Measurements from ENCODE around the gene PPFIBP1. TPM values are rescaled to one million over a fixed set of nuclear protein-coding genes. Genes with fewer than 3 reads are reported as not detected.
A peak's percentile ranks its signal among the peaks of the same experiment; 100 is the strongest.

The PPFIBP1 gene
- polyA plus RNA-seq, 6 donors from 2014 or later: 8.2 to 19.0 (median 14.4) TPM

DNA sequence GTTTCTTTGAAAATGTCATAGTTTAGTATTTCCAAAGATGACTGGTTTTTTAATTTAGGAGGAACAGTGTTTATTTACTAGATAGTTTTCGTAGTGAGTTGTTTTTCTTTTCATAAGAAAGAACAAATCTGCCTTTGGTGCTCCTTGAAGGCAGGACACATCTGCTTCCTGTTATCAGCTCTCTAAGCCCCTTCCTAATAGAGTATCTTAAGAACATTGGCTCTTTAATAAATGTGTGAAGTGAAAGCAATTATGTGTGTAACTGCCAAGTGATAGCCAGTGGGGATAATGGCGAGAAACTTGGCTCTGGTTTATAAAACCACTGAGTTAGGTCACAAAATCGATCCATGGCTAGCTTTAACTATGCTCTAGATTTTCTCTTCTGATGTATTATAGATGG, 23.5 kb upstream of the PPFIBP1 start:
- ATAC-seq (ENCODE audit: low read depth in 2 of 2) (no peak), DNase-seq (no peak)
- Mint-ChIP-seq H3K36me3 (no peaks in the 10 kb centered on the region), H3K9me3 (no peaks in the 10 kb centered on the region), H3K4me1 (no peaks in the 10 kb centered on the region), H3K4me3 (no peak overlapping the region), H3K27ac (no peak overlapping the region), H3K27me3 (peaks cover 0 to 10% (median 9%) of the 10 kb centered on the region in 3 donors)

DNA sequence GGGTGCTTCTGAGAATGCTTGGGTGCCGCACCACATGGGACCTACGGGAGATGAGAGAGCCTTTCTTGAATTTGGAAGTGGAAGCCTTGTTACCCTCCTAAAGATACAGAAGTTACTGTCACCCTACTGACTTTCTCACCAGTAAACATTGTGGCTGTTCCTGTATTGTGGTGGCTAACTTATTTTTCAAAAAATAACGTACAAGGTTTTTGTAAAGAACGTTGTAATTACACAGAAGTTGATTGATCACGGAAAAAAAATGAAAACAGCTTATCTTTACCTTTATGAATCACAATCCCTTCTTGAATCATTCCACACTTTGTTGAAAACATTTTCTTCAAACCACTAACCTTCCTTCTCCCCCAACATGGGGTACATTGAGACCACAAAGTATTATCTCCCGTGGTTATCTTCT, 22.0 kb upstream of the PPFIBP1 start:
- Mint-ChIP-seq H3K4me1 (no peaks in the 10 kb centered on the region), H3K9me3 (peaks cover 0 to 7% (median 2%) of the 10 kb centered on the region in 7 donors), H3K27ac (no peak overlapping the region), H3K36me3 (no peaks in the 10 kb centered on the region), H3K27me3 (peaks cover 0 to 10% (median 9%) of the 10 kb centered on the region in 3 donors), H3K4me3 (no peak overlapping the region)
- ATAC-seq (ENCODE audit: low read depth in 2 of 2) (no peak), DNase-seq (no peak)

DNA sequence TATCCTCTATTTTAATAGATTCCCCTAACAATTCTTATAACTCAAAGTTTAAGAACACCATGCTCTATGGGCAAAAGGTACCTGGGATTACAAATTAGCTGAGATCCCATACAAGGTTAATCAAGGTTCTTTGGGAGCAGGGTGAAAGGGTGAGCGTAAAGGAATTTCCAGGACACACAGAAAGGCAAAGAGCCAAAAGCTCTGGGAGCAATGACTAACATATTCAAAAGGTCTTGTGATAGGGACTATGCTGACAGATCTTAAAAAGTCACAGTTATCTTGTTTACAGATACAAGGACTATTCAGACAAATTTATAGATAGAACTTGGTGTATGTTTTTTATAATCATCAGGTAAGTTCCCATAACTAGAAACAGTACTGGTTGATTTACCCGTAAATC, 19.5 kb upstream of the PPFIBP1 start:
- Mint-ChIP-seq H3K4me3 (no peak overlapping the region), H3K4me1 (no peaks in the 10 kb centered on the region), H3K36me3 (no peaks in the 10 kb centered on the region), H3K27me3 (no peaks in the 10 kb centered on the region), H3K27ac (no peak overlapping the region), H3K9me3 (peaks cover 0 to 7% (median 2%) of the 10 kb centered on the region in 7 donors)
- no peak for DNase-seq
- ATAC-seq (ENCODE audit: low read depth in 2 of 2): no peak

DNA sequence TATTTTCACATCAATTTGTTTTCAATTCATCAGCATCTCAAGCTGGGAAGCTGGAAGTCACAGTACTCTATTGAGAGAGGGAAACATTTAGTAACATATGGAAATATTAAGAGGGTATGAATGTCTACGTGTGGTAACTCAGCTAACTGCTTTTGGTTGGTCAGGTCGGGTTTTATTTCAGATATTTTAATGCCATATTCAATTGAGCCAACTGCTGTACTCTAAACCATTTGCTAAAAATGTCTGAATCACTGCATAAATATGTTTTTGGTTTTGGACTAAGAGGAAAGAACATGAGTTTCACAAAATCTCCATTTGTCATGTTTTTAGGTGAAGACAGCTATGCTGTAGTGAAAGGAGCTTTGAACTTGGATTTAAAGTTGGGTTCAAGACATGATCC, 18.9 kb upstream of the PPFIBP1 start:
- Mint-ChIP-seq H3K27ac (no peak overlapping the region), H3K36me3 (no peaks in the 10 kb centered on the region), H3K27me3 (no peaks in the 10 kb centered on the region), H3K4me3 (no peak overlapping the region), H3K9me3 (peaks cover 0 to 7% (median 2%) of the 10 kb centered on the region in 7 donors), H3K4me1 (no peaks in the 10 kb centered on the region)
- DNase-seq: no peak
- ATAC-seq (ENCODE audit: low read depth in 2 of 2): no peak

DNA sequence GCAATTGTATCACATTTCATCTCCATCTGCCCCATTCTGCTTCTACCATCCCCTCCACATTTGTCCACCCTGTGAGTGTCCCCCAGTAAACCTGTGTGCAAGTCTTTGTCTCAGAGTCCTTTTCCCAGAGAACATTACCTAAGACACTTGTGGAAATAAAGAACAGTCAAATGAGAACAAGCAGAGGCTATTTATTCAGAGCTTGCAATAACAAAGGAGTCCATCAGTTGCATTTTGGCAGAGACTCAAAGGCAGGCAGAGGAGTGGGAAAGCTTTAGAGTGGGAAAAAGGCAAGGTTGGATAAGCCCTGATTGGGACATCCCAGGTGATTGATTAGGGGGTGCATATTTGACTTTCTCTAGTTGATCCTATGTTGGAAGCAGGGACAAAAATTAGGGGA, 18.2 kb upstream of the PPFIBP1 start:
- Mint-ChIP-seq H3K36me3 (no peaks in the 10 kb centered on the region), H3K9me3 (peaks cover 0 to 7% (median 2%) of the 10 kb centered on the region in 7 donors), H3K4me3 (no peak overlapping the region), H3K27ac (no peak overlapping the region), H3K27me3 (no peaks in the 10 kb centered on the region), H3K4me1 (no peaks in the 10 kb centered on the region)
- ATAC-seq (ENCODE audit: low read depth in 2 of 2) (no peak), DNase-seq (no peak)

DNA sequence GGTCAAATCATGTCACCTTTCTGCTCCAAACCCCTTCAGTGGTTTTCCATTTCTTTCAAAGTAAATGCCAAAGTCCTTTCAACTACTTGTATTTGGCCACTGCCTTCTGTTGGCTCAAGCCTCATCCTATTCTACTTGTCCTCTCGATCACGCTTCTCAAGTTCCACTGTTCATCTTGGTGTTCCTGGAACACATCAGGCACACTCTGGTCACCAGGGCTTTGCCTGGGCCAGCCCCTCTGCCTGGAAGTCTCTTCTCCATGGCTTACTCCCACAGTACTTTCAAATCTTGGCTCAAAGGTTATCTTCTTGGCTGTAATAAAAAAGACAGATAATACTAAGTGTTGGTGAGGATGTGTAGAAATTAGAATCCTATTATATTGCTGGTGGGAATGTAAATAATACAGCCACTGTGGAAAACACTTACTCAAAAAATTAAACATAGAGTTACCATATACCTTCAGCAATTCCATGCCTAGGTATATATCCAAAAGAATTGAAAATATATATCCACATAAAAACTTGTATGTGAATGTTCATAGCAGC, 17.3 kb upstream of the PPFIBP1 start:
- DNase-seq (no peak), ATAC-seq (ENCODE audit: low read depth in 2 of 2) (no peak)
- no peaks in the 10 kb centered on the region for H3K36me3 Mint-ChIP-seq
- H3K4me1 Mint-ChIP-seq: no peaks in the 10 kb centered on the region
- peaks cover 0 to 7% (median 2%) of the 10 kb centered on the region in 7 donors for H3K9me3 Mint-ChIP-seq
- H3K27ac Mint-ChIP-seq: peak overlapping the region in 1 of 6 donors; percentile 75
- no peaks in the 10 kb centered on the region for H3K27me3 Mint-ChIP-seq
- no peak overlapping the region for H3K4me3 Mint-ChIP-seq

DNA sequence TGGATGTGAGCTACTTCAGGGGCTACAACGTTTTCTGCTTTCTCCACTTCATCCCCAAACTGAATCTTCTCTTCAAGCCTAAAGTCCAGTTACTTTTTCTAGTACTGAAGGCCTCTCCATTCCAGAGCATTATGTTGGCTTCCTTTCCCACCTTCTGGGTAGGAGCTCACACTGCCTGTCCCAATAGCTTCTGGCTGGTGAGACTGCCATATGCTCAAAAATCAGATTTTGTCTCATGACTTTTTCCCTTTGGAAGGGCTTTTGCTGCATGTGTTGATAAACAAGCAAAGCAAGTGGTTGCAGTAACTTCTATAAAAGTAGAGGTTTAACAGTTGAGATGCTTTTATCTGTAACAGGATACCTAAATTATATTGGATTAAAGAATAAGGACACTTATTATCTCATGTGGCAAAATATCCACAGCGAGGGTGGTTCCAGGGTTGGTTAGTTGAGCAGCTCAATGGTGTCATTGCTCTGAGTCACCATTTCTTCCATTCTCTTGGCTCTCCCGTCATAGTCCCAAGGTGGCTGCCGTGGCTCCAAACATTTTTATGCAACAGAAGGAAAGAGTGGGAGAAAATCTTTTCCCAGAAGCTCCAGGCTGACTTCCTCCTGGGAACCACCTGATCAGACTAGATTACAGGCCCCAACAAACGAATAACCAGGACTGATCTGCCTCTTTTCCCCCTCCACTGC, 15.1 kb upstream of the PPFIBP1 start:
- Mint-ChIP-seq H3K4me3 (no peak overlapping the region), H3K36me3 (no peaks in the 10 kb centered on the region), H3K4me1 (peaks cover 4 to 6% (median 5%) of the 10 kb centered on the region in 3 donors), H3K9me3 (peaks cover 0 to 7% (median 2%) of the 10 kb centered on the region in 7 donors), H3K27me3 (no peaks in the 10 kb centered on the region), H3K27ac (peak overlapping the region in 2 of 6 donors; percentile 31 to 57)
- no peak for DNase-seq
- no peak for ATAC-seq (ENCODE audit: low read depth in 2 of 2)

DNA sequence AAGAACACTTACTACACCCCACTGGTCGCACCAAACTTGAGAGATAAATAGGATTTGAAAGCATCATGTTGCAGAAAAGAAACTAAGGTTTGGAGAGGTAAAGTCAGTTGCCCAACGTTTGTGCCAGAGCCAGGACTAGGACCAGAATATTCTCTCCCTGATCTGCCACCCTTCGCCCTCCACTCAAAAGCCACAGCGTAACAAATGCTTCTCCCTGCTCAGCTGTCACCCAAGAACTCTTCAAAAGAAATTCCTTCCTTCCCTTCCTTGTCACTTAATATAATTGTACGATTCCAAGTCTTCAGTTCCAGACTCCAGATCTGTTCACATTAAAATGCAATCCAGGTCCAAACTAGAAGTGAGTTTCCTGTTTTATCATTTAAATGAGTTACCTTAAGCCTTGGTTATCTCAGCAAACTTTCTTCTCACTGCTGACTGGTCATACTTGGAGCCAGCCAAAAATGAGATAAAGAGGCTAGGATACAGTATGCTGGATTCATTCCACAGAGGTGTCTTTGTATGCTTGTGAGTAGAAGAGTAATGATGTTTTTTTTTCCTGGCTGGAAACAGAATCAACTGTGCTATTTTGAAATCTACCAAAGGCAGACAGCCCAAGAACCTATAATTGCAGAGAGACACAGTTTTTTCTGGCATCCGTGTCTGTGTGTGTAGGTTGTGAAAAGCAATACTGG, 12.8 kb upstream of the PPFIBP1 start:
- Mint-ChIP-seq H3K4me1 (peaks cover 4 to 6% (median 5%) of the 10 kb centered on the region in 3 donors), H3K36me3 (no peaks in the 10 kb centered on the region), H3K27ac (no peak overlapping the region), H3K4me3 (no peak overlapping the region), H3K9me3 (peaks cover 0 to 7% (median 2%) of the 10 kb centered on the region in 7 donors), H3K27me3 (no peaks in the 10 kb centered on the region)
- ATAC-seq (ENCODE audit: low read depth in 2 of 2) (no peak), DNase-seq (no peak)

DNA sequence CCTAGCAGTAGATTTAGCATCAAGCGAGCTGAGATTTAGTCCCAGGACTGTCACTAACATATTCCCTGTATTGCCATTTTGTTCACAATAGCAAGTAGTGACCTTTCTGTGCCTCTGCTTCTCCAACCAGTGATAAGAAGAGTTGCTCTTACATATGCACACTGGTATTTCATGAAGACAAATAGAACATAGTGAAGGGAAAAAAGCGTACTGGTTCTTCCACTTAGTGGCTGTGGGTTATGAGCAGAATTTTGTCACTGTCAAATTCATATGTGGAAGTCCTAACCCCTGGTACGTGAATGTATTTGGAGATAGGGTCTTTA, 12.3 kb upstream of the PPFIBP1 start:
- Mint-ChIP-seq H3K27me3 (peaks cover 0 to 4% (median 0%) of the 10 kb centered on the region in 3 donors), H3K4me1 (peaks cover 4 to 6% (median 5%) of the 10 kb centered on the region in 3 donors), H3K4me3 (no peak overlapping the region), H3K27ac (no peak overlapping the region), H3K9me3 (peaks cover 0 to 4% (median 0%) of the 10 kb centered on the region in 7 donors), H3K36me3 (no peaks in the 10 kb centered on the region)
- no peak for ATAC-seq (ENCODE audit: low read depth in 2 of 2)
- no peak for DNase-seq

DNA sequence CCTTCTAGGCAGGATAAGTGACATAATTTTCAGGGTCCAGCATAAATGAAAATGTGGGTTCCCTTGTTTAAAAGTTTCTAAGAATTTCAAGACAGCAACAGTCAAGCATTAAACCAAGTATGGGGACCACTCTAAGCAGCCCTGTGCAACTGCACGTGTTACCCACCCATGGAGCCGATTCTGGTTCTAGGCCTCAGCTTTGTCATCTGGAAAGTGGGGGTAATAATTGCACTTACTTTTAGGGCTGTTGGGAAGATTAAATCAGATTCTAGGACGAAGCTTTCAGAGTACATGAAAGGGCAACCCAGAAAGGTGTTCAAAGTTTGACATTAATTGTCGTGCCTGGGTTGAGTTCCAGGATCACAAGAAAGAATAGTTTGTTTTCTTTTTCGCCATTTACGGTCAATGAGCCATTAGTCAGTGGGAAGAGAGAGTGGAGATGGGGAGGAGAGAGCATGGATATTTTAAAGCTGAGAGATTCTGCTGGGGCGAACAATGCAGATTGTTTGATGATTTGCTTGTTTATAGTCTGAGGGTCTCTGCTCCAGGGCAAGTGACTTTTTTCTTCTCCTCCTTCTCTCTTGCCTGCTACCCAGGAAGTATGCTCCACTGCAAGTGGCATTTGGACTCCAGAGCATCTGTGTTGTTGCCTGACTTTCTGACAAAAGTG, 10.7 kb upstream of the PPFIBP1 start:
- Mint-ChIP-seq H3K9me3 (no peaks in the 10 kb centered on the region), H3K4me1 (peaks cover 4 to 6% (median 5%) of the 10 kb centered on the region in 3 donors), H3K36me3 (no peaks in the 10 kb centered on the region), H3K27me3 (peaks cover 0 to 5% (median 0%) of the 10 kb centered on the region in 3 donors), H3K27ac (no peak overlapping the region), H3K4me3 (no peak overlapping the region)
- no peak for DNase-seq
- ATAC-seq (ENCODE audit: low read depth in 2 of 2): no peak

DNA sequence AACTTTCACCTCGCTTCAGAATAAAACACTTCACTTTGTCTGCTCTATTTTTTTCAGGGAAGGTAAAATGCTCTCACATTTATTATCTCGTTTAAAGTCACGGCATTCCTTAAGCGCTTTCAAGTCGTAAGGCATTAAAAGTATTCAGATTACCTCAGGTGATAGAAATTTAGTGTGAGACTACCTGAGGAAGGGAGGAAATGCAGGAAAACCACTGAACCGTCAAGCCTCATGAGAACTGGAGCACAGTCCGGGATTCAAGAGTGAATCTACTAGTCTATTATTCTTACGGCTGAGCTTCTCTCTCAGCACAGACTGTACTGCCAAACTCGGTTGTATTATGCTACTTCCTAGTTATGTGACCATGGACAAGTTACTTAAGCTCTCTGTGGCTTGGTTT, 8.3 kb upstream of the PPFIBP1 start:
- no peak overlapping the region for H3K4me3 Mint-ChIP-seq
- DNase-seq (no peak), ATAC-seq (ENCODE audit: low read depth in 2 of 2) (no peak)
- peaks cover 4 to 6% (median 5%) of the 10 kb centered on the region in 3 donors for H3K4me1 Mint-ChIP-seq
- H3K27ac Mint-ChIP-seq: peak overlapping the region in 1 of 6 donors; percentile 34
- no peaks in the 10 kb centered on the region for H3K9me3 Mint-ChIP-seq
- peaks cover 6 to 12% (median 10%) of the 10 kb centered on the region in 3 donors for H3K27me3 Mint-ChIP-seq
- no peaks in the 10 kb centered on the region for H3K36me3 Mint-ChIP-seq

DNA sequence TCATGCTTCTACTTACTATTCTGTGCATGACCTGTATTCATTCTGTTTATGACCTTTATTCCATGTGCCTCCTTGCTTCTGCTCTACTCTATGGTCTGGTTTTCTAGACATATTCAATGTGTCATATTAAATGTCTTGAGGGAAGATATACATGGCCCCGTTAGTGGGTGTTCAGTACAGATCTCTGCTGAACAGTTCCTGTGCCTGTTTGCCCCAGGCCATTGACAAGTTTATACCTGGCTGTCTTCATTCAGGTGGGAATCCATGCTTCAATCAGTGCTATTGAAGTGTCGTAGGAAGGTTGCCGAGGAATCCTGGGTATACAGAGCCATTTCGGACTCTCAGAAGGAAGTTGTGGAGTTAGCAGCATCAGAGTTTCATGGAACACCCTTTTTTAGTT, 7.4 kb upstream of the PPFIBP1 start:
- Mint-ChIP-seq H3K4me3 (no peak overlapping the region), H3K9me3 (no peaks in the 10 kb centered on the region), H3K27ac (no peak overlapping the region), H3K27me3 (peaks cover 10 to 12% (median 12%) of the 10 kb centered on the region in 3 donors), H3K4me1 (peaks cover 4 to 6% (median 5%) of the 10 kb centered on the region in 3 donors), H3K36me3 (no peaks in the 10 kb centered on the region)
- ATAC-seq (ENCODE audit: low read depth in 2 of 2) (no peak), DNase-seq (no peak)

DNA sequence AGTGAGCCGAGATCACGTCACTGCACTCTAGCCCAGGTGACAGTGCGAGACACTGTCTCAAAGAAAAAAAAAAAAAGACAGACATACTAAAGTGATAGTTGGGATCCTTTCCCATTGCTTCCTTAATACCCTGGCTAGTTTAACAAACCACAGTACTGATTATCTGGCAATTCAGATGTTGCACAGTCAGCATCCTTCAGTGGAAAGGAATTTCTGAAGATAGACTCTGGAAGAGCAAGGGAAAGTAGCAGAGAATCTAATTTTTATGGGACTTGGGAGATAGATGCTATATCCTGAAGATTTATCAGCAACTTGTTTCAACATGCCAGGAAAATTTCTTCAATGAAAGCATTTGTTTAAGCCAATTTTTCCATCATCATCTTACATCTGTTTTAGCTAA, 6.5 kb upstream of the PPFIBP1 start:
- no peak for DNase-seq
- peaks cover 10 to 12% (median 12%) of the 10 kb centered on the region in 3 donors for H3K27me3 Mint-ChIP-seq
- no peak for ATAC-seq (ENCODE audit: low read depth in 2 of 2)
- H3K4me3 Mint-ChIP-seq: no peak overlapping the region
- H3K4me1 Mint-ChIP-seq: peaks cover 6 to 9% (median 7%) of the 10 kb centered on the region in 3 donors
- no peak overlapping the region for H3K27ac Mint-ChIP-seq
- H3K36me3 Mint-ChIP-seq: no peaks in the 10 kb centered on the region
- H3K9me3 Mint-ChIP-seq: no peaks in the 10 kb centered on the region

Measured in naive B cell (primary cell).